PC-3 (cell line): Measurements from ENCODE around the gene UGCG. TPM values are rescaled to one million over a fixed set of nuclear protein-coding genes. Genes with fewer than 3 reads are reported as not detected.
"Not testable (repeated sequence)": the region's sequence is repeated elsewhere in the genome, so short reads cannot be mapped to it uniquely, and the experiment has no call there.

Source experiments
- ATAC-seq: fragments of 200-7000 bp; cut with Tn5 transposase; 2 replicates; pipeline ENCODE4 v1.9.1; 2020; ENCODE audit warnings: mild to moderate bottlenecking, moderate library complexity
- BruUV-seq: library from RNA; stranded (reverse); fragments of 400-500 nt; replicated peaks from 2 replicates; lab custom pipeline; 2021; lab: Mats Ljungman, UMichigan
- CTCF ChIA-PET: fragments of 300-600 bp; sonication (Branson Sonifier 250); formaldehyde crosslinking; loops from one replicate; lab custom pipeline; 2022; ENCODE audit warnings: antibody characterized with exemption; lab: Charles Lee
- POLR2A ChIA-PET: fragments of 300-600 bp; sonication (Branson Sonifier 250); formaldehyde crosslinking; loops from one replicate; lab custom pipeline; 2022; ENCODE audit warnings: antibody characterized with exemption; ENCODE audit not compliant: unreplicated experiment; lab: Charles Lee
- DNase-seq: peaks from one replicate; pipeline ENCODE4 v3.0.0-alpha.2; 2015
- H2AFZ ChIP-seq: fragments of 300-600 bp; sonication (generic); 2 replicates; pipeline ENCODE4 v1.6.0; 2016; ENCODE audit warnings: antibody characterized with exemption, low read length
- H3F3A ChIP-seq: fragments of 300-600 bp; sonication (generic); one replicate; pipeline ENCODE4 v1.6.0; 2017; ENCODE audit warnings: antibody characterized with exemption, low read length, control low read depth, mild to moderate bottlenecking; ENCODE audit not compliant: unreplicated experiment
- H3K27ac ChIP-seq: fragments of 300-600 bp; sonication (generic); 2 replicates; pipeline ENCODE4 v1.5.1; 2016; ENCODE audit warnings: mild to moderate bottlenecking, low read length
- H3K27me3 ChIP-seq: fragments of 300-600 bp; sonication (generic); 2 replicates; pipeline ENCODE4 v1.6.1; 2016; ENCODE audit warnings: low read length, mixed read lengths
- H3K36me3 ChIP-seq: fragments of 300-600 bp; sonication (generic); 2 replicates; pipeline ENCODE4 v1.6.1; 2016; ENCODE audit warnings: low read depth, mixed run types, low read length, mixed read lengths
- H3K4me1 ChIP-seq: fragments of 300-600 bp; sonication (generic); 2 replicates; pipeline ENCODE4 v1.5.1; 2016; ENCODE audit warnings: low read length; ENCODE audit not compliant: insufficient read depth
- H3K4me2 ChIP-seq: fragments of 300-600 bp; sonication (generic); 2 replicates; pipeline ENCODE4 v1.6.0; 2016; ENCODE audit warnings: low read length
- H3K4me3 ChIP-seq: fragments of 300-600 bp; sonication (generic); 2 replicates; pipeline ENCODE4 v1.5.1; 2016; ENCODE audit warnings: mild to moderate bottlenecking, low read length, mixed read lengths
- H3K79me2 ChIP-seq: fragments of 300-600 bp; sonication (generic); 2 replicates; pipeline ENCODE4 v1.6.1; 2017; ENCODE audit warnings: low read length, mixed read lengths
- H3K9ac ChIP-seq: fragments of 300-600 bp; sonication (generic); 2 replicates; pipeline ENCODE4 v1.6.0; 2016; ENCODE audit warnings: mild to moderate bottlenecking, low read length
- H3K9me2 ChIP-seq: fragments of 300-600 bp; sonication (generic); replicated peaks from 2 replicates; pipeline ENCODE4 v1.6.1; 2016; ENCODE audit warnings: mixed run types, low read length, mixed read lengths
- H3K9me3 ChIP-seq: fragments of 300-600 bp; sonication (generic); 2 replicates; pipeline ENCODE4 v1.6.1; 2016; ENCODE audit warnings: low read length, mixed read lengths
- H4K20me1 ChIP-seq: fragments of 300-600 bp; sonication (generic); 2 replicates; pipeline ENCODE4 v1.6.1; 2016; ENCODE audit warnings: low read length, mixed read lengths
- EZH2 ChIP-seq: fragments of 300-600 bp; sonication (generic); IDR thresholded peaks from one replicate; pipeline ENCODE4 v1.6.1; 2017; ENCODE audit warnings: antibody characterized with exemption, mild to moderate bottlenecking, low read length; ENCODE audit not compliant: unreplicated experiment
- EZH2phosphoT487 ChIP-seq: fragments of 300-600 bp; sonication (generic); IDR thresholded peaks from 2 replicates; pipeline ENCODE4 v1.6.1; 2018; ENCODE audit warnings: mild to moderate bottlenecking, antibody characterized with exemption, low read length, borderline replicate concordance
- intact Hi-C: fragments of 100-400 bp; cut with micrococcal nuclease; formaldehyde crosslinking; loops from 2 replicates; pipeline ENCODE4 v1.9.0; 2023
- total RNA-seq: library from RNA; depleted of rRNA; stranded (reverse); fragments of >200 nt; gene quantifications from 2 replicates; pipeline ENCODE4 v1.2.3, GENCODE V29; 2014
- TF ChIP-seq, protein P1 (sequence below): fragments of 300-600 bp; sonication (generic); conservative IDR thresholded peaks from 2 replicates; pipeline ENCODE4 v1.5.1; 2017; ENCODE audit warnings: antibody characterized with exemption, low read depth, mild to moderate bottlenecking, low read length

Gene UGCG
- total RNA-seq, 1 experiment from 2014 or later = 29.4 TPM

DNA sequence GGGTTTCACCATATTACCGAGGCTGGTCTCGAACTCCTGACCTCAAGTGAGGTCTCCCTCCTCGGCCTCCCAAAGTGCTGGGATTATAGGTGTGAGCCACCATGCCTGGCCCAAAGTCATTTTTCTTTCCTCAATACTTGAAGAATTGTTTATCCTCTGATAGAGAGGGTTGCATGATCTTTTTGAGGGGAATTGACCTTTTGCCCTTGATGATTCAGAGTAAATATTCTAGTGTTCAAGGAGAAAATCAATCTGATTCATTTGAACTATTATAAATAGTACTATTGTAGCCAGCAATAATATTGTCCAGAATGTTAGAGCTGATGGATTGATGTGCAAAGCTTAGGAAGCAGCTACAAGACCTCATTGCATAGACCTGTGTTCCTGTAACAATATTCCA, 47.1 kb downstream of the UGCG start:
- H3K36me3 ChIP-seq = no peaks in the 10 kb centered on the region
- H3K4me1 ChIP-seq = peaks cover 6% of the 10 kb centered on the region; the same call in 1 of the 2 replicates
- POLR2A ChIA-PET = interaction anchor here (0.5 kb wide), 1 partner anchor 437 kb away, joined by 3 read pairs; no protein-coding TSS in a partner anchor
- H2AFZ ChIP-seq = no peak overlapping the region
- H4K20me1 ChIP-seq = no peaks in the 10 kb centered on the region
- no TSS peak for BruUV-seq
- intact Hi-C loops = no loop called here
- no peaks in the 10 kb centered on the region for H3K9me3 ChIP-seq
- no peaks in the 10 kb centered on the region for H3K79me2 ChIP-seq
- TF ChIP-seq, protein P1, sequence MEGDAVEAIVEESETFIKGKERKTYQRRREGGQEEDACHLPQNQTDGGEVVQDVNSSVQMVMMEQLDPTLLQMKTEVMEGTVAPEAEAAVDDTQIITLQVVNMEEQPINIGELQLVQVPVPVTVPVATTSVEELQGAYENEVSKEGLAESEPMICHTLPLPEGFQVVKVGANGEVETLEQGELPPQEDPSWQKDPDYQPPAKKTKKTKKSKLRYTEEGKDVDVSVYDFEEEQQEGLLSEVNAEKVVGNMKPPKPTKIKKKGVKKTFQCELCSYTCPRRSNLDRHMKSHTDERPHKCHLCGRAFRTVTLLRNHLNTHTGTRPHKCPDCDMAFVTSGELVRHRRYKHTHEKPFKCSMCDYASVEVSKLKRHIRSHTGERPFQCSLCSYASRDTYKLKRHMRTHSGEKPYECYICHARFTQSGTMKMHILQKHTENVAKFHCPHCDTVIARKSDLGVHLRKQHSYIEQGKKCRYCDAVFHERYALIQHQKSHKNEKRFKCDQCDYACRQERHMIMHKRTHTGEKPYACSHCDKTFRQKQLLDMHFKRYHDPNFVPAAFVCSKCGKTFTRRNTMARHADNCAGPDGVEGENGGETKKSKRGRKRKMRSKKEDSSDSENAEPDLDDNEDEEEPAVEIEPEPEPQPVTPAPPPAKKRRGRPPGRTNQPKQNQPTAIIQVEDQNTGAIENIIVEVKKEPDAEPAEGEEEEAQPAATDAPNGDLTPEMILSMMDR = no peak
- TF ChIP-seq EZH2phosphoT487 (no peak), EZH2 (no peak)
- H3K4me2 ChIP-seq = no peak overlapping the region
- H3K27ac ChIP-seq = no peak overlapping the region
- H3K4me3 ChIP-seq = no peak overlapping the region
- DNase-seq = no peak
- H3K9ac ChIP-seq = no peak overlapping the region
- no peaks in the 10 kb centered on the region for H3K27me3 ChIP-seq
- CTCF ChIA-PET = no interaction called here
- H3F3A ChIP-seq = no peaks in the 10 kb centered on the region
- no peaks in the 10 kb centered on the region for H3K9me2 ChIP-seq
- ATAC-seq = no peak

DNA sequence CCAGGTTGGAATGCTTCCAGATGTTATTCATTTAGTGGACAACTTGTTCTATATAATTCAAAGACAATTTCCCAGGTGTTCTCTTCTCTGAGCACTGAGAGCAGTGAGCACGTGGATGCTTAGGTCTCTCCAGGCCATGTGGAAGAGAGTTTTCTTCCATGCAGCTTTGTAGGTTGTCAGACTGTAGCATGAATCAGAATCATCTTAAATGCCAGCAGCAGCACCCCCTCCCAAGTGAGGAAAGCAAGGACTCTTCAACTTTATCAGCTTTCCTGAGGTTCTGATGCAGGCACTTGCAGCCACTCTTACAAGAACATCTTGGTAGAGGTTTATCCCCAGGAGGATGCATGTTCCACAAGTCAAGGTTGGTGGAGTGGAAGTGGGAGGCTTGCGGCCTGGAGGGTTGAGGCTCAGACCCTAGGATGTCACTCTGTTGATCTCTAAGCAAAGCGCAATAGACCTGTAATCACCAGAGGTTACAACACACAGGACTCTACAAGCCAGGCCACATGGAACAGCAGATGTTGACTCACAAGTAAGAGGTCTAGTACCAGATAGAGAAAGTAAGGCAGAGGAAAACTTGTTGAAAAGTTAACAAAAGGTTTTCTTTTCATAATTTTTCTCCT, 47.7 kb downstream of the UGCG start:
- no peaks in the 10 kb centered on the region for H3K79me2 ChIP-seq
- H2AFZ ChIP-seq = no peak overlapping the region
- no peak overlapping the region for H3K4me3 ChIP-seq
- no peak overlapping the region for H3K4me2 ChIP-seq
- no peaks in the 10 kb centered on the region for H3K9me2 ChIP-seq
- intact Hi-C loops = no loop called here
- H3F3A ChIP-seq = no peaks in the 10 kb centered on the region
- no peak overlapping the region for H3K9ac ChIP-seq
- H3K27me3 ChIP-seq = no peaks in the 10 kb centered on the region
- POLR2A ChIA-PET = no interaction called here
- BruUV-seq = no TSS peak
- H3K27ac ChIP-seq = no peak overlapping the region
- no peaks in the 10 kb centered on the region for H4K20me1 ChIP-seq
- CTCF ChIA-PET = no interaction called here
- H3K9me3 ChIP-seq = no peaks in the 10 kb centered on the region
- no peaks in the 10 kb centered on the region for H3K36me3 ChIP-seq
- DNase-seq (no peak), ATAC-seq (no peak)
- H3K4me1 ChIP-seq = peaks cover 2% of the 10 kb centered on the region; the same call in 1 of the 2 replicates
- TF ChIP-seq EZH2 (no peak), EZH2phosphoT487 (no peak)
- TF ChIP-seq, protein P1 = no peak

DNA sequence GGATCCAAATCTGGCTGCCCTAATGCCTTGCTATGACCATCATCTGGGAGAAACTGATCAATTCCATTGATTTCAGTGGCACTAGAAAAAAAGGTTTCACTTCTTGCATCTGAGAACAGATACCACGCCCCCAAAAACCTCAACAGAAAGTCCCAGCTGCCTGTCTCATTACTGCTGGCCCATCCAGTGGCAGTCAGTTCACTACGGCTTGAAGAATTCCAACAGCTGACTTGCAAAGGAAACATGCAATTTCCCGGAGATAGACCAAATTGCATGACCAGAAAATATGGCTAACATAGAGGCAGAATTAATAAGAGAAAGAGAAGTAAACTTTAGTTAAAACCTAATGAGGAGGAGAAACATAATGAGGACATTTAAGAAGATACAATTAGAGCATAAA, 48.6 kb downstream of the UGCG start:
- no peak overlapping the region for H3K4me3 ChIP-seq
- H2AFZ ChIP-seq = no peak overlapping the region
- H4K20me1 ChIP-seq = no peaks in the 10 kb centered on the region
- no peak for ATAC-seq
- no TSS peak for BruUV-seq
- TF ChIP-seq EZH2phosphoT487 = no peak
- no peak for TF ChIP-seq EZH2
- TF ChIP-seq, protein P1 = no peak
- no peak overlapping the region for H3K27ac ChIP-seq
- no peaks in the 10 kb centered on the region for H3F3A ChIP-seq
- no peaks in the 10 kb centered on the region for H3K9me2 ChIP-seq
- H3K27me3 ChIP-seq = no peaks in the 10 kb centered on the region
- POLR2A ChIA-PET = no interaction called here
- no peaks in the 10 kb centered on the region for H3K79me2 ChIP-seq
- H3K4me1 ChIP-seq = peaks cover 2% of the 10 kb centered on the region; the same call in 1 of the 2 replicates
- no peak overlapping the region for H3K9ac ChIP-seq
- intact Hi-C loops = no loop called here
- H3K36me3 ChIP-seq = no peaks in the 10 kb centered on the region
- DNase-seq = no peak
- CTCF ChIA-PET = no interaction called here
- no peak overlapping the region for H3K4me2 ChIP-seq
- no peaks in the 10 kb centered on the region for H3K9me3 ChIP-seq

DNA sequence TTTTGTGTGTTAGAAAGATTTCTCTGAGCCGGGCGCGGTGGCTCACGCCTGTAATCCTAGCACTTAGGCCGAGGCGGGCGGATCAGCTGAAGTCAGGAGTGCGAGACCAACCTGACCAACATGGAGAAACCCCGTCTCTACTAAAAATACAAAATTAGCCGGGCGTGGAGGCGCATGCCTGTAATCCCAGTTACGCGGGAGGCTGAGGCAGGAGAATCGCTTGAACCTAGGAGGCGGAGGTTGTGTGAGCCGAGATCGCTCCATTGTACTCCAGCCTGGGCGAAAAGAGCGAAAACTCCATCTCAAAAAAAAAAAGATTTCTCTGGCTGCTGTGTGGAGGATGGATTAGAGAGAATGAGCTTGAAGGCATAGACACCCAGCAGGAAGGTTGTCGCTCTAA, 51.5 kb downstream of the UGCG start:
- H3K4me2 ChIP-seq, H3K9ac ChIP-seq, CTCF ChIA-PET, DNase-seq, H3K79me2 ChIP-seq, H2AFZ ChIP-seq, intact Hi-C loops, H4K20me1 ChIP-seq, H3K27me3 ChIP-seq, BruUV-seq, H3K4me3 ChIP-seq, H3K27ac ChIP-seq, H3K9me3 ChIP-seq, H3K36me3 ChIP-seq, H3K4me1 ChIP-seq, H3F3A ChIP-seq, ATAC-seq, POLR2A ChIA-PET, H3K9me2 ChIP-seq: not testable (repeated sequence)
